ENCODE measurements around the gene CLASP1.
"Not testable (repeated sequence)": the region's sequence is repeated elsewhere in the genome, so short reads cannot be mapped to it uniquely, and the experiment has no call there.

CLASP1 gene

GRCh38 chr2:121635371-121635770, 13.9 kb downstream of the CLASP1 start:
- H3K27me3 ChIP-seq (ENCODE audit: control insufficient read depth, insufficient read depth, low read length) = no peaks in the 10 kb centered on the region
- H3K4me1 ChIP-seq (ENCODE audit: control insufficient read depth, insufficient read depth, low read length) = peaks cover 9% of the 10 kb centered on the region
- H3K9ac ChIP-seq (ENCODE audit: low read length) = no peak overlapping the region
- H3K4me3 ChIP-seq (ENCODE audit: low read length) = no peak overlapping the region
- no peaks in the 10 kb centered on the region for H3K36me3 ChIP-seq (ENCODE audit: control insufficient read depth, insufficient read depth, low read length)
- no peaks in the 10 kb centered on the region for H3K9me3 ChIP-seq (ENCODE audit: control insufficient read depth, low read length)

- H3K36me3 ChIP-seq (ENCODE audit: control insufficient read depth, insufficient read depth, low read length) = no peaks in the 10 kb centered on the region
- no peaks in the 10 kb centered on the region for H3K9me3 ChIP-seq (ENCODE audit: control insufficient read depth, low read length)
- H3K27me3 ChIP-seq (ENCODE audit: control insufficient read depth, insufficient read depth, low read length) = no peaks in the 10 kb centered on the region
- no peak overlapping the region for H3K9ac ChIP-seq (ENCODE audit: low read length)
- H3K4me1 ChIP-seq (ENCODE audit: control insufficient read depth, insufficient read depth, low read length) = peaks cover 9% of the 10 kb centered on the region
- no peak overlapping the region for H3K4me3 ChIP-seq (ENCODE audit: low read length)
Observed at GRCh38 chr2:121634354-121635307, 14.6 kb downstream of the CLASP1 start.

GRCh38 chr2:121633463-121633862, 15.8 kb downstream of the CLASP1 start:
- Histone ChIP-seq H3K36me3 (ENCODE audit: control insufficient read depth, insufficient read depth, low read length) (no peaks in the 10 kb centered on the region), H3K27me3 (ENCODE audit: control insufficient read depth, insufficient read depth, low read length) (no peaks in the 10 kb centered on the region), H3K9me3 (ENCODE audit: control insufficient read depth, low read length) (no peaks in the 10 kb centered on the region), H3K4me1 (ENCODE audit: control insufficient read depth, insufficient read depth, low read length) (peaks cover 9% of the 10 kb centered on the region), H3K9ac (ENCODE audit: low read length) (no peak overlapping the region), H3K4me3 (ENCODE audit: low read length) (no peak overlapping the region)

GRCh38 chr2:121627525-121628050, 21.7 kb downstream of the CLASP1 start:
- no peaks in the 10 kb centered on the region for H3K27me3 ChIP-seq (ENCODE audit: control insufficient read depth, insufficient read depth, low read length)
- no peaks in the 10 kb centered on the region for H3K4me1 ChIP-seq (ENCODE audit: control insufficient read depth, insufficient read depth, low read length)
- H3K9ac ChIP-seq (ENCODE audit: low read length) = no peak overlapping the region
- H3K9me3 ChIP-seq (ENCODE audit: control insufficient read depth, low read length) = no peaks in the 10 kb centered on the region
- no peaks in the 10 kb centered on the region for H3K36me3 ChIP-seq (ENCODE audit: control insufficient read depth, insufficient read depth, low read length)
- H3K4me3 ChIP-seq (ENCODE audit: low read length) = no peak overlapping the region

GRCh38 chr2:121626777-121627524, 22.3 kb downstream of the CLASP1 start:
- no peaks in the 10 kb centered on the region for H3K27me3 ChIP-seq (ENCODE audit: control insufficient read depth, insufficient read depth, low read length)
- no peaks in the 10 kb centered on the region for H3K36me3 ChIP-seq (ENCODE audit: control insufficient read depth, insufficient read depth, low read length)
- H3K4me1 ChIP-seq (ENCODE audit: control insufficient read depth, insufficient read depth, low read length) = no peaks in the 10 kb centered on the region
- H3K9ac ChIP-seq (ENCODE audit: low read length) = no peak overlapping the region
- no peak overlapping the region for H3K4me3 ChIP-seq (ENCODE audit: low read length)
- H3K9me3 ChIP-seq (ENCODE audit: control insufficient read depth, low read length) = no peaks in the 10 kb centered on the region

- no peak overlapping the region for H3K4me3 ChIP-seq (ENCODE audit: low read length)
- no peaks in the 10 kb centered on the region for H3K27me3 ChIP-seq (ENCODE audit: control insufficient read depth, insufficient read depth, low read length)
- no peaks in the 10 kb centered on the region for H3K36me3 ChIP-seq (ENCODE audit: control insufficient read depth, insufficient read depth, low read length)
- no peaks in the 10 kb centered on the region for H3K9me3 ChIP-seq (ENCODE audit: control insufficient read depth, low read length)
- H3K9ac ChIP-seq (ENCODE audit: low read length) = no peak overlapping the region
- no peaks in the 10 kb centered on the region for H3K4me1 ChIP-seq (ENCODE audit: control insufficient read depth, insufficient read depth, low read length)
Observed at GRCh38 chr2:121625953-121626352, 23.3 kb downstream of the CLASP1 start.

- H3K4me3 ChIP-seq (ENCODE audit: low read length) = no peak overlapping the region
- no peaks in the 10 kb centered on the region for H3K36me3 ChIP-seq (ENCODE audit: control insufficient read depth, insufficient read depth, low read length)
- no peak overlapping the region for H3K9ac ChIP-seq (ENCODE audit: low read length)
- H3K4me1 ChIP-seq (ENCODE audit: control insufficient read depth, insufficient read depth, low read length) = no peaks in the 10 kb centered on the region
- no peaks in the 10 kb centered on the region for H3K9me3 ChIP-seq (ENCODE audit: control insufficient read depth, low read length)
- H3K27me3 ChIP-seq (ENCODE audit: control insufficient read depth, insufficient read depth, low read length) = no peaks in the 10 kb centered on the region
Observed at GRCh38 chr2:121617042-121617599, 32.1 kb downstream of the CLASP1 start.

- Histone ChIP-seq H3K9me3 (ENCODE audit: control insufficient read depth, low read length) (no peaks in the 10 kb centered on the region), H3K9ac (ENCODE audit: low read length) (no peak overlapping the region), H3K36me3 (ENCODE audit: control insufficient read depth, insufficient read depth, low read length) (no peaks in the 10 kb centered on the region), H3K4me1 (ENCODE audit: control insufficient read depth, insufficient read depth, low read length) (no peaks in the 10 kb centered on the region), H3K27me3 (ENCODE audit: control insufficient read depth, insufficient read depth, low read length) (no peaks in the 10 kb centered on the region), H3K4me3 (ENCODE audit: low read length) (no peak overlapping the region)
Observed at GRCh38 chr2:121613774-121614173, 35.5 kb downstream of the CLASP1 start.

GRCh38 chr2:121613152-121613551, 36.1 kb downstream of the CLASP1 start:
- Histone ChIP-seq H3K4me3 (ENCODE audit: low read length) (no peak overlapping the region), H3K36me3 (ENCODE audit: control insufficient read depth, insufficient read depth, low read length) (no peaks in the 10 kb centered on the region), H3K4me1 (ENCODE audit: control insufficient read depth, insufficient read depth, low read length) (no peaks in the 10 kb centered on the region), H3K9ac (ENCODE audit: low read length) (no peak overlapping the region), H3K9me3 (ENCODE audit: control insufficient read depth, low read length) (no peaks in the 10 kb centered on the region), H3K27me3 (ENCODE audit: control insufficient read depth, insufficient read depth, low read length) (no peaks in the 10 kb centered on the region)

GRCh38 chr2:121611730-121612705, 37.2 kb downstream of the CLASP1 start:
- Histone ChIP-seq H3K27me3 (ENCODE audit: control insufficient read depth, insufficient read depth, low read length) (no peaks in the 10 kb centered on the region), H3K36me3 (ENCODE audit: control insufficient read depth, insufficient read depth, low read length) (no peaks in the 10 kb centered on the region), H3K4me1 (ENCODE audit: control insufficient read depth, insufficient read depth, low read length) (no peaks in the 10 kb centered on the region), H3K4me3 (ENCODE audit: low read length) (no peak overlapping the region), H3K9ac (ENCODE audit: low read length) (no peak overlapping the region), H3K9me3 (ENCODE audit: control insufficient read depth, low read length) (no peaks in the 10 kb centered on the region)

- not testable (repeated sequence) for H3K4me1 ChIP-seq (ENCODE audit: control insufficient read depth, insufficient read depth, low read length); H3K9ac ChIP-seq (ENCODE audit: low read length); H3K27me3 ChIP-seq (ENCODE audit: control insufficient read depth, insufficient read depth, low read length); H3K9me3 ChIP-seq (ENCODE audit: control insufficient read depth, low read length); H3K36me3 ChIP-seq (ENCODE audit: control insufficient read depth, insufficient read depth, low read length); H3K4me3 ChIP-seq (ENCODE audit: low read length)
Observed at GRCh38 chr2:121611048-121611649, 38.1 kb downstream of the CLASP1 start.

All from mucosa of stomach (tissue), 1 donor.